HCT116 (cell line): ENCODE results near the gene CEND1. TPM values are rescaled to one million over a fixed set of nuclear protein-coding genes. Genes with fewer than 3 reads are reported as not detected.
A peak's percentile ranks its signal among the peaks of the same experiment; 100 is the strongest.

Experiments used
- ATAC-seq: fragments of 200-7000 bp; cut with Tn5 transposase; 2 replicates; pipeline ENCODE4 v1.9.1; 2020; ENCODE audit warnings: mild to moderate bottlenecking, moderate library complexity
- BruUV-seq: library from RNA; stranded (reverse); fragments of 400-500 nt; replicated peaks from 2 replicates; lab custom pipeline; 2021; lab: Mats Ljungman, UMichigan
- CTCF ChIA-PET: fragments of 300-600 bp; sonication (Branson Sonifier 250); formaldehyde crosslinking; loops from one replicate; lab custom pipeline; 2021; ENCODE audit warnings: antibody characterized with exemption; lab: Charles Lee
- POLR2A ChIA-PET: fragments of 300-600, 350-600 bp; sonication (Branson Sonifier 250); formaldehyde crosslinking; loops from one replicate; lab custom pipeline; 2021; ENCODE audit warnings: antibody characterized with exemption; lab: Charles Lee
- RAD21 ChIA-PET, 2 experiments: fragments of 300-600 bp; sonication (Branson Sonifier 250); formaldehyde crosslinking; loops; one replicate each; lab custom pipeline; 2023; ENCODE audit warnings: low total read pairs in 2 of 2; ENCODE audit not compliant: uncharacterized antibody in 2 of 2, unreplicated experiment in 2 of 2, low non-redundant PET in 1 of 2; lab: Charles Lee
- DNase-seq: peaks from one replicate; pipeline ENCODE4 v3.0.0-alpha.2; 2010; ENCODE audit warnings: low read depth, low spot score
- H2AFZ ChIP-seq: fragments of 200-600 bp; shearing (Covaris generic), sonication (generic); 2 replicates; pipeline ENCODE4 v1.6.1; 2017; ENCODE audit warnings: low read depth, mixed run types, mixed read lengths, antibody characterized with exemption, low read length; ENCODE audit not compliant: poor library complexity, severe bottlenecking
- H3K27ac ChIP-seq: 2 replicates; pipeline ENCODE4 v1.5.1; 2012; ENCODE audit warnings: low read depth, low read length
- H3K27me3 ChIP-seq: fragments of 200-600 bp; sonication (generic); 2 replicates; pipeline ENCODE4 v1.6.1; 2016; ENCODE audit warnings: mixed run types, low read length, mixed read lengths; ENCODE audit not compliant: insufficient read depth
- H3K36me3 ChIP-seq, 2 experiments: fragments of 200-500 bp in 1 of 2; fragments of 200-600 bp in 1 of 2; sonication (Bioruptor generic) in 1 of 2; sonication (generic) in 1 of 2; 2 replicates each; pipeline versions ENCODE4 v1.5.1 to v1.6.1; 2014 to 2016; ENCODE audit warnings: low read length in 2 of 2, inconsistent platforms in 1 of 2, mixed read lengths in 1 of 2, mixed run types in 1 of 2; ENCODE audit not compliant: insufficient read depth in 2 of 2, control insufficient read depth in 1 of 2
- H3K4me1 ChIP-seq, 2 experiments: fragments of 200-600 bp in 1 of 2; sonication (generic) in 1 of 2; 2 replicates each; pipeline versions ENCODE4 v1.5.1 to v1.6.1; 2012 to 2017; ENCODE audit warnings: low read length in 2 of 2, inconsistent platforms in 1 of 2, mild to moderate bottlenecking in 1 of 2, mixed read lengths in 1 of 2, mixed run types in 1 of 2, moderate library complexity in 1 of 2; ENCODE audit not compliant: insufficient read depth in 2 of 2, control insufficient read depth in 1 of 2
- H3K4me2 ChIP-seq: fragments of 200-600 bp; sonication (generic); 2 replicates; pipeline ENCODE4 v1.6.1; 2017; ENCODE audit warnings: mixed run types, low read length, mixed read lengths
- H3K4me3 ChIP-seq, 2 experiments: fragments of 200-600 bp in 1 of 2; sonication (generic) in 1 of 2; replicated peaks in 1 of 2; 2 replicates each; pipeline ENCODE4 v1.5.1; 2011 to 2016; ENCODE audit warnings: low read length in 2 of 2, control low read depth in 1 of 2, low read depth in 1 of 2, mild to moderate bottlenecking in 1 of 2, mixed read lengths in 1 of 2, mixed run types in 1 of 2
- H3K79me2 ChIP-seq: fragments of 200-600 bp; sonication (generic); 2 replicates; pipeline ENCODE4 v1.6.1; 2017; ENCODE audit warnings: mild to moderate bottlenecking, mixed run types, low read length, moderate library complexity, mixed read lengths; ENCODE audit not compliant: insufficient read depth
- H3K9ac ChIP-seq: fragments of 200-600 bp; sonication (generic); 2 replicates; pipeline ENCODE4 v1.6.1; 2016; ENCODE audit warnings: low read length, mixed read lengths
- H3K9me2 ChIP-seq: fragments of 200-600 bp; sonication (generic), shearing (Covaris generic); 2 replicates; pipeline ENCODE4 v1.6.1; 2017; ENCODE audit warnings: mixed run types, mild to moderate bottlenecking, moderate library complexity; ENCODE audit not compliant: insufficient read depth
- H3K9me3 ChIP-seq, 2 experiments: fragments of 200-500 bp in 1 of 2; fragments of 200-600 bp in 1 of 2; sonication (Bioruptor generic) in 1 of 2; sonication (generic) in 1 of 2; 2 replicates each; pipeline ENCODE4 v1.6.1; 2014 to 2017; ENCODE audit warnings: low read length in 2 of 2, mixed read lengths in 2 of 2, inconsistent platforms in 1 of 2, low read depth in 1 of 2, mild to moderate bottlenecking in 1 of 2, mixed run types in 1 of 2, moderate library complexity in 1 of 2; ENCODE audit not compliant: control insufficient read depth in 1 of 2, insufficient read depth in 1 of 2
- H4K20me1 ChIP-seq: fragments of 200-600 bp; sonication (generic), shearing (Covaris generic); 2 replicates; pipeline ENCODE4 v1.6.1; 2017; ENCODE audit warnings: mixed run types, mild to moderate bottlenecking, moderate library complexity; ENCODE audit not compliant: insufficient read depth
- ATF3 ChIP-seq: IDR thresholded peaks from 2 replicates; pipeline ENCODE4 v1.6.1; 2012
- CTCF ChIP-seq, 3 experiments: fragments of 200-600 bp in 1 of 3; sonication (generic) in 1 of 3; IDR thresholded peaks in 2 of 3; conservative IDR thresholded peaks in 1 of 3; 2 replicates each; pipeline ENCODE4 v1.5.1; 2012 to 2017; ENCODE audit warnings: low read depth in 2 of 3, low read length in 2 of 3, antibody characterized with exemption in 1 of 3, borderline replicate concordance in 1 of 3, control low read depth in 1 of 3, mild to moderate bottlenecking in 1 of 3, mixed read lengths in 1 of 3, mixed run types in 1 of 3, moderate library complexity in 1 of 3; ENCODE audit not compliant: insufficient read depth in 1 of 3
- EGR1 ChIP-seq: IDR thresholded peaks from 2 replicates; pipeline ENCODE4 v1.6.1; 2012; ENCODE audit warnings: low read depth
- POLR2A ChIP-seq: IDR thresholded peaks from 2 replicates; pipeline ENCODE4 v1.7.0; 2011; ENCODE audit warnings: borderline replicate concordance; ENCODE audit not compliant: insufficient read depth, insufficient read length; ENCODE audit errors: extremely low read depth
- POLR2AphosphoS5 ChIP-seq: IDR thresholded peaks from 2 replicates; pipeline ENCODE4 v1.6.1; 2011; ENCODE audit warnings: mild to moderate bottlenecking, low read depth, low read length, moderate library complexity
- YY1 ChIP-seq: IDR thresholded peaks from 2 replicates; pipeline ENCODE4 v1.6.1; 2011; ENCODE audit warnings: low read length, low read depth, moderate library complexity, mild to moderate bottlenecking; ENCODE audit not compliant: insufficient replicate concordance; ENCODE audit errors: extremely low read depth
- ZFX ChIP-seq: fragments of 450-650 bp; IDR thresholded peaks from 2 replicates; pipeline ENCODE4 v1.6.1; 2017
- intact Hi-C: fragments of 100-400 bp; cut with micrococcal nuclease; formaldehyde crosslinking; loops from 2 replicates; pipeline ENCODE4 v1.10.0; 2022
- total RNA-seq: library from RNA; stranded (reverse); gene quantifications from one replicate; pipeline ENCODE4 v1.2.1, GENCODE V29; 2021; ENCODE audit not compliant: unreplicated experiment

Gene CEND1
- total RNA-seq, 1 experiment from 2014 or later, result 0.27 TPM

GRCh38 chr11:798093-798713 lies 8.3 kb upstream of the CEND1 start, which contains the start of gene SLC25A22:
SLC25A22 (minus strand) TSS chr11:798281; CDS start chr11:795006, 3,275 bp downstream.
- peak in 2 of 3 experiments; percentile 60 to 69; a peak in 4 of 6 replicates for TF ChIP-seq CTCF (IDR thresholded peaks at IDR 0.05 in 2 of 3, conservative IDR thresholded peaks at IDR 0.05 in 1 of 3; ENCODE audit: borderline replicate concordance in 1 of 3, insufficient read depth in 1 of 3, low read depth in 2 of 3, low read length in 2 of 3)
- TF ChIP-seq POLR2A, result peak; percentile 49
- peak; percentile 3 for TF ChIP-seq YY1
- no peak for TF ChIP-seq ATF3
- TF ChIP-seq ZFX, result peak; percentile 29; the same call in 1 of the 2 replicates
- no peak for TF ChIP-seq EGR1
- peak; percentile 51 for TF ChIP-seq POLR2AphosphoS5
- Histone ChIP-seq H3K27me3 (no peaks in the 10 kb centered on the region), H3K9ac (peak within 1 kb of the TSS; percentile 94), H3K4me1 (peaks cover 16 to 42% of the 10 kb centered on the region in 2 experiments), H3K79me2 (peaks cover 29% of the 10 kb centered on the region), H3K27ac (peak within 1 kb of the TSS; percentile 91), H3K4me3 (peak within 1 kb of the TSS; percentile 86 to 92), H2AFZ (no peak within 1 kb of the TSS), H3K36me3 (peaks cover 0 to 9% of the 10 kb centered on the region in 2 experiments; a peak in 1 of 4 replicates), H3K4me2 (peak within 1 kb of the TSS; percentile 97), H3K9me2 (no peaks in the 10 kb centered on the region), H3K9me3 (no peaks in the 10 kb centered on the region), H4K20me1 (no peaks in the 10 kb centered on the region)
- no peak for DNase-seq
- POLR2A ChIA-PET, result no interaction called here
- RAD21 ChIA-PET, result no interaction called here
- CTCF ChIA-PET, result no interaction called here
- intact Hi-C loops, result no loop called here
- BruUV-seq, result no TSS peak
- ATAC-seq, result peak; percentile 66
